AG04450 (cell line): ENCODE measurements around the gene SAMD3. TPM values are rescaled to one million over a fixed set of nuclear protein-coding genes. Genes with fewer than 3 reads are reported as not detected.

Experiments
- CTCF ChIA-PET: fragments of 300-600, 350-600 bp; formaldehyde crosslinking; extraction: SDS; loops from one replicate; lab custom pipeline; 2022; ENCODE audit warnings: antibody characterized with exemption, inconsistent platforms; lab: Charles Lee
- POLR2A ChIA-PET: fragments of 350-600 bp; formaldehyde crosslinking; extraction: SDS; loops from one replicate; lab custom pipeline; 2021; ENCODE audit warnings: antibody characterized with exemption, inconsistent platforms; lab: Yijun Ruan, JAX
- DNase-seq: peaks from one replicate; pipeline ENCODE4 v3.0.0-alpha.2; 2011; ENCODE audit warnings: low read depth, low spot score
- H3K27ac ChIP-seq: one replicate; pipeline ENCODE4 v1.5.1; 2012; ENCODE audit warnings: low read depth, low read length, control low read depth
- H3K27me3 ChIP-seq: one replicate; pipeline ENCODE4 v1.6.0; 2012; ENCODE audit warnings: low read length; ENCODE audit not compliant: control insufficient read depth, insufficient read depth
- H3K4me3 ChIP-seq: 2 replicates; pipeline ENCODE4 v1.5.1; 2011; ENCODE audit warnings: mild to moderate bottlenecking, low read depth, low read length, control low read depth
- H3K9me3 ChIP-seq: 2 replicates; pipeline ENCODE4 v1.5.1; 2012; ENCODE audit warnings: low read length; ENCODE audit not compliant: control insufficient read depth, insufficient read depth
- polyA plus RNA-seq: library from polyadenylated mRNA; depleted of rRNA; stranded (reverse); fragments of >200 nt; gene quantifications from 2 replicates; pipeline ENCODE4 v1.2.3, GENCODE V29; 2011
- TF ChIP-seq, protein P1 (sequence below): IDR thresholded peaks from 2 replicates; pipeline ENCODE4 v1.5.1; 2011; ENCODE audit warnings: low read depth, low read length, control low read depth, inconsistent platforms

SAMD3 gene
- polyA plus RNA-seq, 1 experiment: 2.4 TPM

DNA sequence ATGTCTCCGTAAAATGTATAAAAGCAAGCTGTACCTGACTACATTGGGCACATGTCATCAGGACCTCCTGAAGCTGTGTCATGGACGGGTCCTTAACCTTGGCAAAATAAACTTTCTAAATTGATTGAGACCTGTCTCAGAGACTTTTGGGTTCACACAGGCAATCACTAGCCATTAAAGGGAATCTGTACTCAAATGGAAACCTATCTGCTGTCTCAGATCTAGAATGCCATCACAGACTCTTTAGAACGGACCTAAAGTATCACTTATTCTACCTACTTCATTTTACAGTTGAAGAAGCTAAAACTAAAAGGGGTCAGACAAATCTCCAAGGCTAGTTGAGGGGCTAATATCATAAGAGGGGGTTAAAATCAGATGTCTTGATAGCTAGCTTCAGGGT is 11.1 kb downstream of the SAMD3 start:
- CTCF ChIA-PET: interaction anchor here (0.6 kb wide), 1 partner anchor 61 kb away, joined by 3 read pairs; no protein-coding TSS in a partner anchor
- POLR2A ChIA-PET: no interaction called here
- no peak for DNase-seq
- Histone ChIP-seq H3K4me3 (no peak overlapping the region), H3K9me3 (no peaks in the 10 kb centered on the region), H3K27me3 (no peaks in the 10 kb centered on the region), H3K27ac (no peak overlapping the region)
- TF ChIP-seq, protein P1, sequence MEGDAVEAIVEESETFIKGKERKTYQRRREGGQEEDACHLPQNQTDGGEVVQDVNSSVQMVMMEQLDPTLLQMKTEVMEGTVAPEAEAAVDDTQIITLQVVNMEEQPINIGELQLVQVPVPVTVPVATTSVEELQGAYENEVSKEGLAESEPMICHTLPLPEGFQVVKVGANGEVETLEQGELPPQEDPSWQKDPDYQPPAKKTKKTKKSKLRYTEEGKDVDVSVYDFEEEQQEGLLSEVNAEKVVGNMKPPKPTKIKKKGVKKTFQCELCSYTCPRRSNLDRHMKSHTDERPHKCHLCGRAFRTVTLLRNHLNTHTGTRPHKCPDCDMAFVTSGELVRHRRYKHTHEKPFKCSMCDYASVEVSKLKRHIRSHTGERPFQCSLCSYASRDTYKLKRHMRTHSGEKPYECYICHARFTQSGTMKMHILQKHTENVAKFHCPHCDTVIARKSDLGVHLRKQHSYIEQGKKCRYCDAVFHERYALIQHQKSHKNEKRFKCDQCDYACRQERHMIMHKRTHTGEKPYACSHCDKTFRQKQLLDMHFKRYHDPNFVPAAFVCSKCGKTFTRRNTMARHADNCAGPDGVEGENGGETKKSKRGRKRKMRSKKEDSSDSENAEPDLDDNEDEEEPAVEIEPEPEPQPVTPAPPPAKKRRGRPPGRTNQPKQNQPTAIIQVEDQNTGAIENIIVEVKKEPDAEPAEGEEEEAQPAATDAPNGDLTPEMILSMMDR: no peak

DNA sequence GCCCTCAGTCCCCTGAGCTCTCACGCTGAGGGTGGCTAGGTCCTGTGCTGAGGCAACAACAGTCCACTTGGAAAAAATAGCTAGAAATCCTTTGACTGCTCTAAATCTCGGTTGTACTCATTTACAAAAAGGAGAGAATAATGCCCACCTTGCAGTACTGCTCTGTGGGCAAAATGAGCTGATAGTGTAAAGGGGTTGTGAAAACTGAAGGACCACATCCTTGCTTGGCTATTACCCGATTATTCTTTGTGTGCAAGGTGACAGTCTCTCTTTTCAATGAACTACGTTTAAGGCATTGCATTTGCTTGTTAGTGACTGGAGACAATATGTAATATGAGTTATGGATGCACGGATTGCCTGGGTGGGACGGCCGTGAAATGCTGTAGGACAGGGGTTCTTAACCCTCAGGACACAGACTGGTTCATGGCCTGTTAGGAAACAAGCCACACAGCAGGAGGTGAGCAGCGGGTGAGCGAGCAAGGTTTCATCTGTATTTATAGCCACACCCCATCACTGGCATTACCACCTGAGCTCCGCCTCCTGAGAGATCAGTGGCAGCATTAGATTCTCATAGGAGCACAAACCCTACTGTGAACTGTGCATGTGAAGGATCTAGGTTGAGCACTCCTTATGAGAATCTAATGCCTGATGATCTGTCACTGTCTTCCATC is 14.6 kb downstream of the SAMD3 start:
- ChIA-PET POLR2A (interaction anchor here (0.6 kb wide), 1 partner anchor 222 kb away, joined by 3 read pairs; no protein-coding TSS in a partner anchor), CTCF (no interaction called here)
- DNase-seq: no peak
- TF ChIP-seq, protein P1: no peak
- H3K9me3 ChIP-seq: no peaks in the 10 kb centered on the region
- no peak overlapping the region for H3K4me3 ChIP-seq
- H3K27me3 ChIP-seq: no peaks in the 10 kb centered on the region
- H3K27ac ChIP-seq: no peak overlapping the region

DNA sequence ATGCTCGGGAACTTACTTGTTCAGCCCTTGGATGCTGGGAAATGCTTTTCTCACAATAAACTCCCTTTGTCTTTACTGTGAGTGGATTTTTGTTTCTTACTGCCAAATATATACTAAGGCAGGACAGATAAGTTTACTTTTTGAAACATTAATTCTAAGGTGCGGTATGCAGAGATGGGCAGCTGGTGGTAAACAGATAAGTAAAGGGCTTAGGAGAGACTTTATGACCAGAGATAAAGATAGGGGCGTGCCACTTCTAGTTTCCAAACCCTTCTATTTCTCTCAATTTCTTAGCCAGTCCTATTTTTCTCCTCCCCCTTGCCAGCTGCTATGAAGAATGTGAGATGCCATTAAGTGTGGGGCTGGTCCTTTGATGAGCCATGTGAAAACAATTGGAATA is 16.3 kb downstream of the SAMD3 start:
- no peaks in the 10 kb centered on the region for H3K27me3 ChIP-seq
- POLR2A ChIA-PET: no interaction called here
- no peak for DNase-seq
- no peak overlapping the region for H3K27ac ChIP-seq
- CTCF ChIA-PET: no interaction called here
- H3K4me3 ChIP-seq: no peak overlapping the region
- H3K9me3 ChIP-seq: no peaks in the 10 kb centered on the region
- TF ChIP-seq, protein P1: no peak

GRCh38 chr6:130204322-130204721 is 18.4 kb downstream of the SAMD3 start:
- no peak for DNase-seq
- TF ChIP-seq, protein P1: no peak
- ChIA-PET POLR2A (no interaction called here), CTCF (no interaction called here)
- H3K27me3 ChIP-seq: no peaks in the 10 kb centered on the region
- no peak overlapping the region for H3K27ac ChIP-seq
- no peak overlapping the region for H3K4me3 ChIP-seq
- H3K9me3 ChIP-seq: no peaks in the 10 kb centered on the region

DNA sequence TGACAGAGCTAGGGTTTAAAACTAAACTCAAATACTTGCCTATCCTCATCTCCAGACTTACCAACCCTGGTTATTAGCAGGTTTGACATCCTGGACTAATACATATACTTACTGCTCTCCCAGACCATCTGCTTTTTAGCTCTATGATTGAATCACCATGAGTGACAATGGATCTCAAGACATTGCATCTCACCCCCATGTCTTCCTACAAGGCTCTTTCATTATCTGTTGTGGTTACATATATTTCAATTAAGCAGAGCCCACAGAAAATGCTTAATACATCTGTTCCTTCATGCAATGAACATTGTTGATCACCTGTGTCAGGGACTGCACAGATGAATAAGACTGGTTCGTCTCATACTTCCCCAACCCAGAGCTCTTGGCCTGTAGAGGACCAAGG is 19.4 kb downstream of the SAMD3 start:
- ChIA-PET POLR2A (no interaction called here), CTCF (interaction anchor here (1.4 kb wide), 1 partner anchor 91 kb away, joined by 3 read pairs; no protein-coding TSS in a partner anchor)
- H3K9me3 ChIP-seq: no peaks in the 10 kb centered on the region
- TF ChIP-seq, protein P1: no peak
- no peak for DNase-seq
- no peaks in the 10 kb centered on the region for H3K27me3 ChIP-seq
- H3K4me3 ChIP-seq: no peak overlapping the region
- H3K27ac ChIP-seq: no peak overlapping the region
